ENCODE measurements around the gene FLCN. TPM values are rescaled to one million over a fixed set of nuclear protein-coding genes. Genes with fewer than 3 reads are reported as not detected.

FLCN gene
- total and polyA plus RNA-seq, 8 donors, result 14.1 to 42.1 (median 18.0) TPM

GRCh38 chr17:17205368-17206123, 31.4 kb downstream of the FLCN start:
- peak overlapping the region; percentile 22 to 70 (median 52) for H3K4me3 ChIP-seq
- intact Hi-C loops (cut with DNase I), result no loop called here
- no peak for FAIRE-seq
- H3K4me1 ChIP-seq, result peaks cover 0 to 13% (median 11%) of the 10 kb centered on the region in 3 donors
- no peaks in the 10 kb centered on the region for H3K9me3 ChIP-seq
- peak overlapping the region; percentile 78 to 89 (median 85) for H3K27ac ChIP-seq
- whole genome bisulfite sequencing, 2 donors, result 3 to 6% methylated on average over 69 to 70 of the region's 70 CpGs
- peak; percentile 55 to 90 (median 74) for DNase-seq
- TF ChIP-seq, protein P1, sequence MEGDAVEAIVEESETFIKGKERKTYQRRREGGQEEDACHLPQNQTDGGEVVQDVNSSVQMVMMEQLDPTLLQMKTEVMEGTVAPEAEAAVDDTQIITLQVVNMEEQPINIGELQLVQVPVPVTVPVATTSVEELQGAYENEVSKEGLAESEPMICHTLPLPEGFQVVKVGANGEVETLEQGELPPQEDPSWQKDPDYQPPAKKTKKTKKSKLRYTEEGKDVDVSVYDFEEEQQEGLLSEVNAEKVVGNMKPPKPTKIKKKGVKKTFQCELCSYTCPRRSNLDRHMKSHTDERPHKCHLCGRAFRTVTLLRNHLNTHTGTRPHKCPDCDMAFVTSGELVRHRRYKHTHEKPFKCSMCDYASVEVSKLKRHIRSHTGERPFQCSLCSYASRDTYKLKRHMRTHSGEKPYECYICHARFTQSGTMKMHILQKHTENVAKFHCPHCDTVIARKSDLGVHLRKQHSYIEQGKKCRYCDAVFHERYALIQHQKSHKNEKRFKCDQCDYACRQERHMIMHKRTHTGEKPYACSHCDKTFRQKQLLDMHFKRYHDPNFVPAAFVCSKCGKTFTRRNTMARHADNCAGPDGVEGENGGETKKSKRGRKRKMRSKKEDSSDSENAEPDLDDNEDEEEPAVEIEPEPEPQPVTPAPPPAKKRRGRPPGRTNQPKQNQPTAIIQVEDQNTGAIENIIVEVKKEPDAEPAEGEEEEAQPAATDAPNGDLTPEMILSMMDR (IDR thresholded peaks at IDR 0.05), result no peak
- no peaks in the 10 kb centered on the region for H3K36me3 ChIP-seq
- peak; percentile 32 to 57 (median 54) for ATAC-seq
- no peaks in the 10 kb centered on the region for H3K27me3 ChIP-seq

DNA sequence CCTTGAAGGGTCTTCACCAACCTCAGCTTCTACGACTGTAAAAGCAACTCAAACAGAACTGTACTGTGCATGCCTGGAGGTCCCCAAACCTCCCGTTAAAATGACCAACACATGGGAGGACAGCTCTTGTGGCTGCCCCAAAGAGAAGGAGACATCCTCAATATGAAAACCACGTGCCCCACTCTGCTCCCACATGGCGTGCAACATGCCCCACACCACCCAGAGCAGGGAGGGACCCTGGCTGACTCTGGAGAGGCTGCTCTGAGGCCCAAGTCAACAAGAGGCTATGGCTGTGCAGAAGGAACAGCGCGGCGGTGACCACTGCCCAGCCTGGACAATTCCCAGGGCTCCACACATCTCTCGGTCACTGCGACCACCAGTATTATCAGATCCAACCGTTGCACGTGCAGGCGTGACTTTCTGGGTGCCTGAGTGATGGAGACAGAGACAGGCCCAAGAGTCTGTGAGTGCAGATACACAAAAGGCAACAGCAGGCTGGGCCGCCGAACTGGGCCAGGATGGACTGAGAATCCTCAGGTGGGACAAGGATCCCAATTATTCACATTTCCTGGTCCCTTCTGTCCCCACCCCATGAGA, 32.2 kb downstream of the FLCN start:
- intact Hi-C loops (cut with DNase I), result no loop called here
- peaks cover 0 to 13% (median 11%) of the 10 kb centered on the region in 3 donors for H3K4me1 ChIP-seq
- 48 to 52% methylated on average over 14 of the region's 14 CpGs for WGBS, 2 donors
- H3K4me3 ChIP-seq, result peak overlapping the region in 3 of 4 donors; percentile 50 to 70 (median 53)
- FAIRE-seq (no peak), ATAC-seq (no peak), DNase-seq (no peak)
- no peaks in the 10 kb centered on the region for H3K9me3 ChIP-seq
- H3K36me3 ChIP-seq, result no peaks in the 10 kb centered on the region
- TF ChIP-seq, protein P1 (IDR thresholded peaks at IDR 0.05), result no peak
- no peaks in the 10 kb centered on the region for H3K27me3 ChIP-seq
- peak overlapping the region in 1 of 4 donors; percentile 78 for H3K27ac ChIP-seq

- intact Hi-C loops (cut with DNase I), result no loop called here
- TF ChIP-seq, protein P1 (IDR thresholded peaks at IDR 0.05), result no peak
- WGBS, 2 donors, result 63 to 71% methylated on average over 15 of the region's 15 CpGs
These were observed 32.9 kb downstream of the FLCN start for GRCh38 chr17:17204041-17204591.

DNA sequence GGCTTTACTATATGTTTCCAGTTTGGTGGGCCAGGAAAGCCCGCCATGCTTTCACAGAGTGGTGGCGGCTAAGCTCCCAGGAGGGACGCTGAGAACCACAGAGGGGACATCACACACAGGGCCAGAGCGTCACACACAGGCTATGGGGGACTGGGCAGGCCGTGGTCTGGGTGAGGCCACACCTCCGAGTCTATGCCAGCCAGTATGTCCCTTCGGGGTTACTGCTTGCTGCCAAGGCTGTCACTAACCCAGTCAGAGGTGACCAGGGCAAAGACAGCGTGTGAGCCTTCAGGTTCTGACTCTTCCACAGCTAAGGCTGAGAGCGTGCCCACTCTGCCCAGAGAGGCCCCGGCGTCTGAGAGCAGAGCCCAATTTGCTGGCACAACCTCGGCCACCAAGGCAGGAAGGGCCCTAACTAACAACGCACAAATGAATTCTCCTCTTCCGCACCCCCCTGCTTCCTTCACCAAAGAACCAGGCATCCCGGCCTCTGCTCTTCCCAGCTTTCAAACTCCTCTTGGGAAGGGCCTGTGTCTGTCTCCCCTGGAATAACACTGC, 33.7 kb downstream of the FLCN start:
- intact Hi-C loops (cut with DNase I), result no loop called here
- ATAC-seq, result no peak
- Histone ChIP-seq H3K27me3 (no peaks in the 10 kb centered on the region), H3K4me1 (peaks cover 0 to 13% (median 11%) of the 10 kb centered on the region in 3 donors), H3K4me3 (no peak overlapping the region), H3K27ac (no peak overlapping the region), H3K9me3 (no peaks in the 10 kb centered on the region), H3K36me3 (no peaks in the 10 kb centered on the region)
- FAIRE-seq, result no peak
- 82 to 85% methylated on average over 15 of the region's 15 CpGs for WGBS, 2 donors
- DNase-seq, result no peak
- TF ChIP-seq, protein P1 (IDR thresholded peaks at IDR 0.05), result no peak

More at GRCh38 chr17:17204041-17204591, 32.9 kb downstream of the FLCN start:
- no peak for FAIRE-seq
- Histone ChIP-seq H3K27me3 (no peaks in the 10 kb centered on the region), H3K4me1 (peaks cover 0 to 13% (median 11%) of the 10 kb centered on the region in 3 donors), H3K36me3 (no peaks in the 10 kb centered on the region), H3K9me3 (no peaks in the 10 kb centered on the region), H3K27ac (no peak overlapping the region), H3K4me3 (no peak overlapping the region)
- DNase-seq, result peak in 3 of 6 donors; percentile 43 to 65 (median 59)
- ATAC-seq, result no peak
